Ureter (tissue), 1 donor: ENCODE results near the gene YWHAE. TPM values are rescaled to one million over a fixed set of nuclear protein-coding genes. Genes with fewer than 3 reads are reported as not detected.
"Not testable (repeated sequence)": the region's sequence is repeated elsewhere in the genome, so short reads cannot be mapped to it uniquely, and the experiment has no call there.

ENCODE experiments used
- DNase-seq: peaks from one replicate; pipeline ENCODE4 v3.0.0-alpha.2; 2020; ENCODE audit warnings: low spot score
- total RNA-seq: library from RNA; stranded (reverse); gene quantifications from one replicate; pipeline ENCODE4 v1.2.4, GENCODE V29; 2023
- donor health status: DM: yes; HTN: yes; CAD: no.

Gene YWHAE
- total RNA-seq, 1 donor from 2014 or later = 492 TPM

- DNase-seq = no peak
Measured at GRCh38 chr17:1412185-1413110, 12.4 kb upstream of the YWHAE start.

- no peak for DNase-seq
Measured at GRCh38 chr17:1402262-1402586, 2.2 kb upstream of the YWHAE start.

GRCh38 chr17:1398931-1399678 is 917 bp downstream of the YWHAE start:
- DNase-seq = peak; percentile 61

GRCh38 chr17:1398028-1398427 is 2.0 kb downstream of the YWHAE start:
- no peak for DNase-seq

GRCh38 chr17:1395876-1396665 is 4.0 kb downstream of the YWHAE start:
- not testable (repeated sequence) for DNase-seq

GRCh38 chr17:1391577-1391976 is 8.4 kb downstream of the YWHAE start:
- DNase-seq = no peak

- DNase-seq = no peak
Measured at GRCh38 chr17:1390432-1391367, 9.3 kb downstream of the YWHAE start.

- DNase-seq = not testable (repeated sequence)
Measured at GRCh38 chr17:1387490-1388227, 12.4 kb downstream of the YWHAE start.

- not testable (repeated sequence) for DNase-seq
Measured at GRCh38 chr17:1386675-1387190, 13.3 kb downstream of the YWHAE start.

- DNase-seq = no peak
Measured at GRCh38 chr17:1386265-1386664, 13.8 kb downstream of the YWHAE start.

GRCh38 chr17:1385861-1386260 is 14.2 kb downstream of the YWHAE start:
- no peak for DNase-seq

- no peak for DNase-seq
Measured at GRCh38 chr17:1384905-1385435, 15.1 kb downstream of the YWHAE start.

- no peak for DNase-seq
Measured at GRCh38 chr17:1379930-1380313, 20.1 kb downstream of the YWHAE start.

- no peak for DNase-seq
Measured at GRCh38 chr17:1379208-1379929, 20.7 kb downstream of the YWHAE start.

GRCh38 chr17:1378476-1378860 is 21.6 kb downstream of the YWHAE start:
- DNase-seq = not testable (repeated sequence)

- DNase-seq = no peak
Measured at GRCh38 chr17:1377334-1377733, 22.7 kb downstream of the YWHAE start.

- no peak for DNase-seq
Measured at GRCh38 chr17:1376061-1376460, 24.0 kb downstream of the YWHAE start.

- no peak for DNase-seq
Measured at GRCh38 chr17:1375615-1376014, 24.4 kb downstream of the YWHAE start.
